Fibroblast of mammary gland (primary cell): ENCODE data around the gene ABCB4.

ENCODE experiments used
- DNase-seq: peaks from one replicate; pipeline ENCODE4 v3.0.0-alpha.2; 2010; ENCODE audit warnings: low read depth
- H3K4me3 ChIP-seq: 2 replicates; pipeline ENCODE4 v1.5.1; 2011; ENCODE audit warnings: low read depth, mild to moderate bottlenecking, low read length, moderate library complexity; ENCODE audit not compliant: control insufficient read depth
- TF ChIP-seq, protein P1 (sequence below): conservative IDR thresholded peaks from 2 replicates; pipeline ENCODE4 v1.5.1; 2011; ENCODE audit warnings: low read depth, low read length, inconsistent platforms; ENCODE audit not compliant: control insufficient read depth, insufficient read depth

Gene ABCB4

DNA sequence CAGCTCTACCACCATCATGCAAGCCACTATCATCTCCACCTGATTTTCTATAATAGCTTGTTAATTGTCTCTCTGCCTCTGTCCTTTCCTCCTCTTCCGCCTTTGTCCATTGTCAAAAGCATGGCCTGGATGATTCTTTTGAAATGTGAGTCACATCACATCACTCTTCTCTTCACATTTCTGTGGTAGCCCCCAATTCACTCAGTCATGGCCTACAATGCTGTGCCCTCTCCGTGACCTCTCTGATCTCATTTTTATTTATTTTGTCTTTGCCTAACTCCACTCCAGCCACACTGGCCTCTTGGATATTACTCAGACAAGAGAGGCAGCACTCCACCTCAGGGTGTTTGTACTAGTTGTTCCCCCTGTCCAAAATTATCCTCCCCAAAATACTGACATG is 4.9 kb upstream of the ABCB4 start:
- TF ChIP-seq, protein P1, sequence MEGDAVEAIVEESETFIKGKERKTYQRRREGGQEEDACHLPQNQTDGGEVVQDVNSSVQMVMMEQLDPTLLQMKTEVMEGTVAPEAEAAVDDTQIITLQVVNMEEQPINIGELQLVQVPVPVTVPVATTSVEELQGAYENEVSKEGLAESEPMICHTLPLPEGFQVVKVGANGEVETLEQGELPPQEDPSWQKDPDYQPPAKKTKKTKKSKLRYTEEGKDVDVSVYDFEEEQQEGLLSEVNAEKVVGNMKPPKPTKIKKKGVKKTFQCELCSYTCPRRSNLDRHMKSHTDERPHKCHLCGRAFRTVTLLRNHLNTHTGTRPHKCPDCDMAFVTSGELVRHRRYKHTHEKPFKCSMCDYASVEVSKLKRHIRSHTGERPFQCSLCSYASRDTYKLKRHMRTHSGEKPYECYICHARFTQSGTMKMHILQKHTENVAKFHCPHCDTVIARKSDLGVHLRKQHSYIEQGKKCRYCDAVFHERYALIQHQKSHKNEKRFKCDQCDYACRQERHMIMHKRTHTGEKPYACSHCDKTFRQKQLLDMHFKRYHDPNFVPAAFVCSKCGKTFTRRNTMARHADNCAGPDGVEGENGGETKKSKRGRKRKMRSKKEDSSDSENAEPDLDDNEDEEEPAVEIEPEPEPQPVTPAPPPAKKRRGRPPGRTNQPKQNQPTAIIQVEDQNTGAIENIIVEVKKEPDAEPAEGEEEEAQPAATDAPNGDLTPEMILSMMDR, result no peak
- no peak overlapping the region for H3K4me3 ChIP-seq
- DNase-seq, result peak; percentile 7

DNA sequence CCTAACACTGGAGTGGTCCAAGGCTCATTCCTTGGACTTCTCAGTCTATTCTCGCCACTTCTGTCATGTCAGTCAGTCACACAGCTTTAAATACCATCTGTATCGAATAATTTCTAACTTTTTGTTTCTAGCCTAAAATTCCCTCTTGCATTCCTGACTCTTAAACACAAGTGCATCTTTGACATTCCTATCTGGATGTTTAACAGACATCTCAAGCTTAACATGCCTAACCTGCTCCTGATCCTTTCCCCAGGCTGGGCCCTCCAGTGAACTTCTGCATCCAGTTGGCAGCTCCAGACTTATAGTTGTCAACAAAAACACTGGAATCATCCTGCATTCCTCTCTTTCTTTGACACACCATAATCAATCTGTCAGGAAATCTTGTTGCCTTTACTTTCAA is 4.5 kb upstream of the ABCB4 start:
- DNase-seq, result no peak
- TF ChIP-seq, protein P1, result no peak
- no peak overlapping the region for H3K4me3 ChIP-seq

DNA sequence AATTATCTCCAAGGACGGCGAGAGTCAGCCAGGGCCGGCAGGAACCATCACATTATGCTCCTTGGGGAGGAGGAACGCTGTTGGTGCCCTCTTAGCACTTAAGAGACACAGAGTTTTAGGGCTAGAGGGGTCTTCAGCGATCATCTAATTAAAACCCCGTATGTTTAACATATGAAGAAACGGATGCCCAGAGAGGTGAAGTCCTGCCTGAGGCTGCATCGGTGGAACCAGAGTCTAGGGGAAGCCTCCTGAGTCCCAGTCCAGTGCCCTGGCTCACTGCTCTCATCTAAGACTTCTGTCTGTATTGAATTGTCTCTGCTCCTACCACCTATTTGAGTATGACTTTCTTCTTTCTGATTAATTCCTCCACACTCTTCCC is 688 bp upstream of the ABCB4 start:
- no peak overlapping the region for H3K4me3 ChIP-seq
- DNase-seq, result no peak
- TF ChIP-seq, protein P1, result no peak

- H3K4me3 ChIP-seq, result peak overlapping the region; percentile 1
- TF ChIP-seq, protein P1, result no peak
- DNase-seq, result peak; percentile 25
Observed at GRCh38 chr7:87474533-87475358, 734 bp downstream of the ABCB4 start.

DNA sequence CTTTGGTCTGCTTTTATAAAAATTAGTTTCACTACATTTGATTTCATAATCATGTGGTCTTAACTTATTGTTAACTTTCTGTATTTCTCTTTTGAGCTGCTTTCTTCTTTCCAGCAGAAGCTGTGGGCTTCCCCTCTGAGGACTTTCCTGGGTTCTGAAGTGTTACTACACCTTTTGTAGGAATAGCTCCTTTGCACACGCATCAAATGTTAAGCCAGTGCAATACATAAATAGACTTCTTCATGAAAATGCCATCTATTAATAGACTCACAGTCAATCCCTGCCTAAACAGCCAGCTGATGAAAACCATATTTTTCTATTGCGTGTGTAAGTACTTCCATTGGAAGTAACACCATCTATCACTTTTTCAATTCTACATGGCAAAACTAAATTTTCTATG is 1.5 kb downstream of the ABCB4 start:
- no peak overlapping the region for H3K4me3 ChIP-seq
- TF ChIP-seq, protein P1, result no peak
- DNase-seq, result no peak

GRCh38 chr7:87473192-87473591 is 2.3 kb downstream of the ABCB4 start:
- H3K4me3 ChIP-seq, result no peak overlapping the region
- no peak for DNase-seq
- TF ChIP-seq, protein P1, result no peak
